Fibroblast of skin of abdomen (primary cell): Measurements from ENCODE around the gene GPR61.
A peak's percentile ranks its signal among the peaks of the same experiment; 100 is the strongest.

Experiments used
- DNase-seq: peaks from one replicate; pipeline ENCODE4 v3.0.0-alpha.2; 2013

Gene GPR61

GRCh38 chr1:109573785-109574184, 34.1 kb downstream of the GPR61 start:
- no peak for DNase-seq

GRCh38 chr1:109578947-109579443, 39.3 kb downstream of the GPR61 start:
- no peak for DNase-seq

- DNase-seq, result no peak
Measured at GRCh38 chr1:109579491-109579890, 39.8 kb downstream of the GPR61 start.

GRCh38 chr1:109582021-109582420, 42.3 kb downstream of the GPR61 start:
- no peak for DNase-seq

- no peak for DNase-seq
Measured at GRCh38 chr1:109584766-109585165, 45.1 kb downstream of the GPR61 start.

- DNase-seq, result no peak
Measured at GRCh38 chr1:109586055-109586454, 46.4 kb downstream of the GPR61 start.

- no peak for DNase-seq
Measured at GRCh38 chr1:109589177-109589576, 49.5 kb downstream of the GPR61 start.

GRCh38 chr1:109589679-109590078, 50.0 kb downstream of the GPR61 start:
- DNase-seq, result no peak

GRCh38 chr1:109592916-109593315, 53.2 kb downstream of the GPR61 start:
- no peak for DNase-seq

- DNase-seq, result peak; percentile 78
Measured at GRCh38 chr1:109595531-109595930, 55.9 kb downstream of the GPR61 start.
